ENCODE results near the gene AUTS2. TPM values are rescaled to one million over a fixed set of nuclear protein-coding genes. Genes with fewer than 3 reads are reported as not detected.
A peak's percentile ranks its signal among the peaks of the same experiment; 100 is the strongest.

The AUTS2 gene
- total and polyA plus RNA-seq, 9 of the 15 experiments (the other 6 are each of a cell fraction or from before 2014, with no cell fraction given), result 0.58 TPM; not detected in 8

GRCh38 chr7:70585071-70585470, 986.8 kb downstream of the AUTS2 start:
- ATAC-seq (peak; percentile 79), FAIRE-seq (peak; percentile 15)
- CTCF ChIA-PET (ENCODE audit: low intra/inter-chr PET ratio), result no interaction called here

More at GRCh38 chr7:70585071-70585470, 986.8 kb downstream of the AUTS2 start:
- Histone ChIP-seq H3K9me1 (ENCODE audit: control insufficient read depth, insufficient read depth, low read length) (no peaks in the 10 kb centered on the region), H3K4me3 (no peak overlapping the region), H3K36me3 (ENCODE audit: control insufficient read depth, insufficient read depth, low read length) (no peaks in the 10 kb centered on the region), H2AFZ (ENCODE audit: low read depth, low read length) (no peak overlapping the region; the same call in 1 of the 2 replicates), H3K4me1 (replicated peaks in 1 of 2; ENCODE audit: control insufficient read depth in 2 of 2, insufficient read depth in 2 of 2, low read length in 2 of 2) (no peaks in the 10 kb centered on the region), H3K4me2 (ENCODE audit: insufficient read depth, low read length) (no peak overlapping the region), H3K9ac (ENCODE audit: insufficient read depth in 1 of 2, low read depth in 2 of 2, low read length in 2 of 2) (no peak overlapping the region), H3K27ac (ENCODE audit: extremely low read depth, low read depth, low read length) (no peak overlapping the region), H4K20me1 (replicated peaks; ENCODE audit: control insufficient read depth, insufficient read depth, low read length) (no peaks in the 10 kb centered on the region; the same call in 1 of the 2 replicates), H3K79me2 (ENCODE audit: control insufficient read depth, insufficient read depth, low read length) (no peaks in the 10 kb centered on the region), H3K9me3 (replicated peaks; ENCODE audit: control insufficient read depth, insufficient read depth, low read depth, low read length) (no peaks in the 10 kb centered on the region), H3K27me3 (ENCODE audit: control insufficient read depth in 2 of 2, insufficient read depth in 2 of 2, low read length in 2 of 2) (peaks cover 16 to 18% of the 10 kb centered on the region in 2 experiments)
- POLR2A ChIA-PET, result interaction anchor here (1.5 kb wide), 1 partner anchor 12 kb away, joined by 3 read pairs; no protein-coding TSS in a partner anchor
- peak in 3 of 4 experiments; percentile 15 to 29 (median 18) for DNase-seq (ENCODE audit: extremely low read depth in 1 of 4, low spot score in 3 of 4)
- BruUV-seq (replicated peaks), result no TSS peak
- TF ChIP-seq PHF21A (IDR thresholded peaks at IDR 0.05; ENCODE audit: borderline replicate concordance, low read depth) (no peak), REST (IDR thresholded peaks at IDR 0.05; ENCODE audit: borderline replicate concordance) (no peak), REST (CRISPR knock-in tag; IDR thresholded peaks at IDR 0.05; ENCODE audit: low read depth) (no peak), CTCF (IDR thresholded peaks at IDR 0.05 in 2 of 3, conservative IDR thresholded peaks at IDR 0.05 in 1 of 3; ENCODE audit: insufficient read depth in 2 of 3, low read depth in 1 of 3, low read length in 3 of 3) (peak; percentile 28 to 70 (median 29); a peak in 5 of 6 replicates), TAF9B (IDR thresholded peaks at IDR 0.05; ENCODE audit: partially characterized antibody) (no peak), TOE1 (IDR thresholded peaks at IDR 0.05; ENCODE audit: borderline replicate concordance) (no peak), TOE1 (CRISPR knock-in tag; IDR thresholded peaks at IDR 0.05; ENCODE audit: borderline replicate concordance, low read depth) (no peak), ATF1 (CRISPR knock-in tag; IDR thresholded peaks at IDR 0.05) (no peak), ATF1 (tag; IDR thresholded peaks at IDR 0.05) (no peak), ZBTB9 (CRISPR knock-in tag; IDR thresholded peaks at IDR 0.05) (no peak), NR2C2 (CRISPR knock-in tag; IDR thresholded peaks at IDR 0.05) (no peak), NR2C2 (tag; IDR thresholded peaks at IDR 0.05) (no peak)
- intact Hi-C loops (cut with micrococcal nuclease) (no loop called here), in situ Hi-C loops (cut with MboI) (no loop called here)
- WGBS (ENCODE audit: insufficient coverage, low coverage, missing lambda C conversion rate), result 4% methylated on average over 4 of the region's 4 CpGs
